HG03108 (cell line): Measurements from ENCODE around the gene GFOD1.
"Not testable (repeated sequence)": the region's sequence is repeated elsewhere in the genome, so short reads cannot be mapped to it uniquely, and the experiment has no call there.

Experiments used
- ATAC-seq: cut with Tn5 transposase; IDR thresholded peaks from one replicate; pipeline ENCODE4 v1.9.1; 2021; ENCODE audit warnings: moderate library complexity; ENCODE audit not compliant: unreplicated experiment

Gene GFOD1

GRCh38 chr6:13331516-13332348 is 155.7 kb downstream of the GFOD1 start:
- ATAC-seq: no peak

- ATAC-seq: no peak
These were observed 158.6 kb downstream of the GFOD1 start for GRCh38 chr6:13328875-13329183.

GRCh38 chr6:13328076-13328874 is 159.1 kb downstream of the GFOD1 start, which contains the start of gene TBC1D7:
TBC1D7 (minus strand) TSS chr6:13328537; CDS start chr6:13326898, 1,639 bp downstream.
- peak; percentile 81 for ATAC-seq

- no peak for ATAC-seq
These were observed 159.7 kb downstream of the GFOD1 start for GRCh38 chr6:13327691-13328075.

GRCh38 chr6:13326031-13326586 is 161.3 kb downstream of the GFOD1 start:
- ATAC-seq: not testable (repeated sequence)

- ATAC-seq: no peak
These were observed 167.4 kb downstream of the GFOD1 start for GRCh38 chr6:13319891-13320564.

GRCh38 chr6:13318821-13319220 is 168.6 kb downstream of the GFOD1 start:
- ATAC-seq: no peak

GRCh38 chr6:13315896-13316295 is 171.5 kb downstream of the GFOD1 start:
- ATAC-seq: no peak

GRCh38 chr6:13314806-13315205 is 172.6 kb downstream of the GFOD1 start:
- ATAC-seq: no peak

- no peak for ATAC-seq
These were observed 176.2 kb downstream of the GFOD1 start for GRCh38 chr6:13311155-13311554.

- no peak for ATAC-seq
These were observed 179.1 kb downstream of the GFOD1 start for GRCh38 chr6:13308332-13308731.
